Measurements from ENCODE around the gene RASD2. TPM values are rescaled to one million over a fixed set of nuclear protein-coding genes. Genes with fewer than 3 reads are reported as not detected.

The RASD2 gene
- total RNA-seq, 1 donor from 2014 or later, result 2.0 TPM

DNA sequence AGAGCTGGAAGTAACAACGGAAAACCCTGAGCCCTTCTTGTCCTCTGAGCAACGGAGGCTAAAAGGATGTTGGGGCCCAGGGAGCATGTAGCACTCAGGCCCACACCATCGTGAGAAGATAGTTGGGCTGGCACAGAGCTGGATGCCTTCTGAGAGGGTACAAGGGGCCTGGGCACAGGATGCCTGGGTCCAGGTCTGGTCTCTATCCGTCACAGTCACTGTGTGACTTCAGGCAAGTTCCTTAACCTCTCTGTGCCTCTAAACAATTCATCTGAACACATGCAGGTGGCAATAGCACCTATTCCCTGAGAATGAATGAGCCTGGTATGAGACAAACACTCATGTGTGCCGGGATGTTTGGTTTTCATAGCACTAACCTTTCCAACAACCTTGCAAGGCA is 47.3 kb downstream of the RASD2 start:
- H3K27me3 ChIP-seq, result no peaks in the 10 kb centered on the region
- TF ChIP-seq, protein P1, sequence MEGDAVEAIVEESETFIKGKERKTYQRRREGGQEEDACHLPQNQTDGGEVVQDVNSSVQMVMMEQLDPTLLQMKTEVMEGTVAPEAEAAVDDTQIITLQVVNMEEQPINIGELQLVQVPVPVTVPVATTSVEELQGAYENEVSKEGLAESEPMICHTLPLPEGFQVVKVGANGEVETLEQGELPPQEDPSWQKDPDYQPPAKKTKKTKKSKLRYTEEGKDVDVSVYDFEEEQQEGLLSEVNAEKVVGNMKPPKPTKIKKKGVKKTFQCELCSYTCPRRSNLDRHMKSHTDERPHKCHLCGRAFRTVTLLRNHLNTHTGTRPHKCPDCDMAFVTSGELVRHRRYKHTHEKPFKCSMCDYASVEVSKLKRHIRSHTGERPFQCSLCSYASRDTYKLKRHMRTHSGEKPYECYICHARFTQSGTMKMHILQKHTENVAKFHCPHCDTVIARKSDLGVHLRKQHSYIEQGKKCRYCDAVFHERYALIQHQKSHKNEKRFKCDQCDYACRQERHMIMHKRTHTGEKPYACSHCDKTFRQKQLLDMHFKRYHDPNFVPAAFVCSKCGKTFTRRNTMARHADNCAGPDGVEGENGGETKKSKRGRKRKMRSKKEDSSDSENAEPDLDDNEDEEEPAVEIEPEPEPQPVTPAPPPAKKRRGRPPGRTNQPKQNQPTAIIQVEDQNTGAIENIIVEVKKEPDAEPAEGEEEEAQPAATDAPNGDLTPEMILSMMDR (IDR thresholded peaks at IDR 0.05), result no peak
- TF ChIP-seq POLR2AphosphoS5 (IDR thresholded peaks at IDR 0.05; ENCODE audit: insufficient read depth in 1 of 2, low read depth in 1 of 2), result no peak
- TF ChIP-seq POLR2A (IDR thresholded peaks at IDR 0.05), result no peak
- no peaks in the 10 kb centered on the region for H3K9me3 ChIP-seq
- no peak overlapping the region for H3K27ac ChIP-seq
- intact Hi-C loops (cut with DNase I), result loop anchor here (5.0 kb wide), 1 partner anchor 236 kb away; no protein-coding TSS in a partner anchor
- no peaks in the 10 kb centered on the region for H3K36me3 ChIP-seq
- no peak for DNase-seq (ENCODE audit: extremely low spot score in 2 of 2)
- H3K4me3 ChIP-seq, result no peak overlapping the region
- H3K4me1 ChIP-seq, result peaks cover 3% of the 10 kb centered on the region

DNA sequence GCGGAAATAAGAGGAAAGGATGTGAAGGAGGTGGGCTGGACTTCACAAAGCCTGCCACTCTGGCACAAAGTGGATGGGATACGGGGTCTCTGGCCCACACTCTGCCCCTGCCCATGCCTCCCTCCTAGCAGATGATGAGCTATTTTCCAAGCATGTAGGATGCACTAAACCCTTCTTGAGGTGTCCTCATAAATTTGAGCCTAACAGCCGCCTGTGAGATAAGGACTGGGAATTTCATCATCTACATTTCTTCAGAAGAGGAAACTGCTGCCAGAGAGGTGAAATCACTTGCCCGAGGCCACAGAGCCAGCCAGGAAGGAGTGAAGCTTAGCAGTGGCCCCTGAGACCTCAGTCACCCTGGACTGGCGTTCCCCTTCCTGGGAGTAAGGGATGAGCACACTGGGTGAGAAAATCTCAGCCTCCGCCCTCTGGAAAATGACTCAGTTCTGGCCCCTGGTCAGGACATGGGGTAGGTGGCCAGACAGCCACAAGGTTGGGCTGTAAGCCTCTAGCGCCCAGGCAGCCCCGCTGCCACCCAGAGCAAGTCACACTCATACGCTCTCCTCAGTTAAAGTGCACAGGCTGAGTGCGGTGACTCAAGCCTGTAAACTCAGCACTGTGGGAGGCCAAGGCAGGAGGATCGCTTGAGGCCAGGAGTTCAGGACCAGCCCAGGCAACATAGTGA is 48.6 kb downstream of the RASD2 start:
- H3K27ac ChIP-seq, result no peak overlapping the region
- no peak for DNase-seq (ENCODE audit: extremely low spot score in 2 of 2)
- no peak overlapping the region for H3K4me3 ChIP-seq
- H3K9me3 ChIP-seq, result no peaks in the 10 kb centered on the region
- no peaks in the 10 kb centered on the region for H3K27me3 ChIP-seq
- intact Hi-C loops (cut with DNase I), result loop anchor here (5.0 kb wide), 1 partner anchor 237 kb away; no protein-coding TSS in a partner anchor
- TF ChIP-seq POLR2AphosphoS5 (IDR thresholded peaks at IDR 0.05; ENCODE audit: insufficient read depth in 1 of 2, low read depth in 1 of 2) (peak in 1 of 2 donors; percentile 58), POLR2A (IDR thresholded peaks at IDR 0.05) (no peak)
- H3K36me3 ChIP-seq, result no peaks in the 10 kb centered on the region
- H3K4me1 ChIP-seq, result no peaks in the 10 kb centered on the region

DNA sequence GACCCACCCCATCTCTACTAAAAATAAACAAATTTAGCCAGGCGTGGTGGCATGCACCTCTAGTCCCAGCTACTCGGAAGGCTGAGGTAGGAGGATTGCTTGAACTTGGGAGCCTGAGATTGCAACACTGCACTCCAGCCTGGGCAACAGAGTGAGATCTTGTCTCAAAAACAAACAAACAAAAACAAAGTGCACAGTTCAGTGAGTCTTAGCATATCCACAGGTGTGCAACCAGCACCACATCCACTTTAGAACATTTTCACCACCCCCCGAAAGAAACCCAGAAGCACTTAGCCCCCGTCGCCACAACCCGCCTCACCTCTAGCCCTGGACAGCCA is 49.1 kb downstream of the RASD2 start:
- H3K27me3 ChIP-seq, result no peaks in the 10 kb centered on the region
- no peak overlapping the region for H3K4me3 ChIP-seq
- H3K27ac ChIP-seq, result no peak overlapping the region
- TF ChIP-seq, protein P1 (IDR thresholded peaks at IDR 0.05), result no peak
- no peak for TF ChIP-seq POLR2AphosphoS5 (IDR thresholded peaks at IDR 0.05; ENCODE audit: insufficient read depth in 1 of 2, low read depth in 1 of 2)
- no peak for TF ChIP-seq POLR2A (IDR thresholded peaks at IDR 0.05)
- intact Hi-C loops (cut with DNase I), result loop anchor here (5.0 kb wide), 2 partner anchors 237 to 1817 kb away; no protein-coding TSS in a partner anchor
- H3K9me3 ChIP-seq, result no peaks in the 10 kb centered on the region
- no peaks in the 10 kb centered on the region for H3K4me1 ChIP-seq
- no peak for DNase-seq (ENCODE audit: extremely low spot score in 2 of 2)
- H3K36me3 ChIP-seq, result no peaks in the 10 kb centered on the region

DNA sequence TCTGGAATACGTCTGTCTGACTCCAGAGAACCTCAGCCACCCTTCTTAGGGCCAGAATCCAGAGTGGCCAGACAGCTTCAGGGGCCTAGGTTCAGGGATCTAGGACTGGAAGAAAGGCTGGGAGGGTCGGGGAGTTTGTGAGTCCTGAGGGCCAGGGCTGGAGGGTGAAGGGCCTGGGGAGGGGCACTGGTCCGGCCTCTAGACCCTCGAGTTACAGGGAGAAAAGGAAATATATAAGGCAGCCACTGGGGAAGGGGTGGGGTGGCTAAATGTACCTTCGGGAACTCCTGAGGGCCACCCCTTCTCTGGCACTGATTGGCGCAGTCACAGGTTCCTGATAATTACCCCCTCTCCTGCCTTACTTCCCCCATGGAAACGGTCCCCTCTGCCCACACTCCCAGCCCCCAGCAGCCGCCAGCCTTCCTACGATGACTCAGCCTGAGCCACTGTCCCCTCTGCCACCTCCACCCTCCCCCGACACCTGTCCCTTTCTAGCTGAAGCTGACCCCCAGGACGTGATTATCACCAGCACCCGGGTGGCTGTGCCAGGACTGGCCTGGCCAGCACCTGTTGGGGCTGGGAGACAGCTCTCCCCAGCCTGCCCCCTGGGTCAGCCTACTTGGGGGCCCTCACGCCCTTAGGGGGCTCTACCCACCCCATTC is 50.1 kb downstream of the RASD2 start:
- TF ChIP-seq, protein P1 (IDR thresholded peaks at IDR 0.05), result no peak
- TF ChIP-seq POLR2A (IDR thresholded peaks at IDR 0.05) (no peak), POLR2AphosphoS5 (IDR thresholded peaks at IDR 0.05; ENCODE audit: insufficient read depth in 1 of 2, low read depth in 1 of 2) (no peak)
- Histone ChIP-seq H3K9me3 (no peaks in the 10 kb centered on the region), H3K4me1 (no peaks in the 10 kb centered on the region), H3K27me3 (no peaks in the 10 kb centered on the region), H3K4me3 (no peak overlapping the region), H3K36me3 (no peaks in the 10 kb centered on the region), H3K27ac (no peak overlapping the region)
- intact Hi-C loops (cut with DNase I), result loop anchor here (5.0 kb wide), 1 partner anchor 1818 kb away; no protein-coding TSS in a partner anchor
- DNase-seq (ENCODE audit: extremely low spot score in 2 of 2), result no peak

DNA sequence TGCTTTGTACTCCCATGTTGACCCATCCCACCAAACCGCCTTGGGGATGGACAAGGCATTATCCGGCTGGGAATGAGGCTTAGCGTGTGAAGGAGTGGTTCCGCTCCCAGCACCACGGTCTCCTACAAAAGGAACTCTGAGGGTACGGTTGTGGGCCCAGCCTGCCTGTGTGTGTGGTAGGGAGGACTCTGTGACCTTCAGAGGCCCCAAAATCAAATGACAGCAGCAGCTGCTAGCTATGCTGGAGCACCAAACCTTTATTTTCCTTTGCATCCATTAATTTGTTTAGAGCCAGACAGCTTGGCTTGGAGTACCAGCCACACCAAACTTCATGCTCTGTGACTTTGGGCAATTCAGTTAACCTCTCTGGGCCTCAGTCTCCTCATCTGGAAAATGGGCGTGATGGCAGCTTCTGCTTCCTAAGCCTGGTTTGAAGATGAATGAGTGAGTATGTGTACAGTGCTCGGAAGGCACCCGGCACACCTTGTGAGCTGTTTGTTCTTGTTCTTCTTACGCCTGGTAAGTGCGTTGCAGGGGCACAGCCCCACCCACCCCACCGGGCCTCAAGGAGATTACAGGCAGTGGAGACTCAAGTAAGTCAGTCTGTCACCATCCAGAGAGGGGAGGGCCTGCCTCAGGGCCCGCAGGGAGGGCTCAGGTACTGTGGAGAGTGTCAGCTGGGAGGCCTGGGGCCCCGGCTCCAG is 51.2 kb downstream of the RASD2 start:
- Histone ChIP-seq H3K27ac (peak overlapping the region; percentile 21), H3K4me3 (no peak overlapping the region), H3K4me1 (no peaks in the 10 kb centered on the region), H3K27me3 (no peaks in the 10 kb centered on the region), H3K36me3 (no peaks in the 10 kb centered on the region), H3K9me3 (no peaks in the 10 kb centered on the region)
- TF ChIP-seq POLR2AphosphoS5 (IDR thresholded peaks at IDR 0.05; ENCODE audit: insufficient read depth in 1 of 2, low read depth in 1 of 2) (no peak), POLR2A (IDR thresholded peaks at IDR 0.05) (no peak)
- TF ChIP-seq, protein P1 (IDR thresholded peaks at IDR 0.05), result no peak
- DNase-seq (ENCODE audit: extremely low spot score in 2 of 2), result no peak
- intact Hi-C loops (cut with DNase I), result loop anchor here (5.0 kb wide), 1 partner anchor 1820 kb away; no protein-coding TSS in a partner anchor

All from vagina (tissue), 2 donors.